PC-9 (cell line): Measurements from ENCODE around the gene CLIC1. TPM values are rescaled to one million over a fixed set of nuclear protein-coding genes. Genes with fewer than 3 reads are reported as not detected.

Experiments
- BruUV-seq: library from RNA; stranded (reverse); fragments of 400-500 nt; replicated peaks from 2 replicates; lab custom pipeline; 2021; lab: Mats Ljungman, UMichigan
- CTCF ChIA-PET: fragments of 300-600 bp; sonication (Branson Sonifier 250); formaldehyde crosslinking; loops from one replicate; lab custom pipeline; 2022; ENCODE audit warnings: antibody characterized with exemption; lab: Charles Lee
- POLR2A ChIA-PET: fragments of 300-600 bp; sonication (Branson Sonifier 250); formaldehyde crosslinking; loops from one replicate; lab custom pipeline; 2022; ENCODE audit warnings: antibody characterized with exemption; ENCODE audit not compliant: unreplicated experiment; lab: Charles Lee
- DNase-seq, 2 experiments: peaks; one replicate each; pipeline versions ENCODE4 v3.0.0 to v3.0.0-alpha.2; 2015 to 2022; ENCODE audit warnings: mixed read lengths in 1 of 2
- H2AFZ ChIP-seq: fragments of 200-600 bp; sonication (generic); 2 replicates; pipeline ENCODE4 v1.8.1; 2017; ENCODE audit warnings: antibody characterized with exemption
- H3F3A ChIP-seq: fragments of 200-600 bp; sonication (generic); 2 replicates; pipeline ENCODE4 v1.8.1; 2017; ENCODE audit warnings: antibody characterized with exemption, mild to moderate bottlenecking, low read depth; ENCODE audit not compliant: insufficient read depth
- H3K27ac ChIP-seq: fragments of 200-600 bp; sonication (generic); 2 replicates; pipeline ENCODE4 v1.6.1; 2016; ENCODE audit warnings: mixed run types
- H3K27me3 ChIP-seq: fragments of 200-600 bp; sonication (generic); 2 replicates; pipeline ENCODE4 v1.6.1; 2016; ENCODE audit warnings: low read depth, mixed run types; ENCODE audit not compliant: insufficient read depth
- H3K36me3 ChIP-seq: fragments of 200-600 bp; sonication (generic); 2 replicates; pipeline ENCODE4 v1.6.1; 2016; ENCODE audit warnings: low read depth, mixed run types
- H3K4me1 ChIP-seq: fragments of 200-600 bp; sonication (generic); replicated peaks from 2 replicates; pipeline ENCODE4 v1.6.1; 2016; ENCODE audit warnings: mixed run types; ENCODE audit not compliant: insufficient read depth
- H3K4me2 ChIP-seq: fragments of 200-600 bp; sonication (generic); 2 replicates; pipeline ENCODE4 v1.6.1; 2017; ENCODE audit warnings: mixed run types
- H3K4me3 ChIP-seq: fragments of 200-600 bp; sonication (generic); 2 replicates; pipeline ENCODE4 v1.6.1; 2016; ENCODE audit warnings: mixed run types
- H3K79me2 ChIP-seq: fragments of 200-600 bp; sonication (generic); 2 replicates; pipeline ENCODE4 v1.6.1; 2017; ENCODE audit warnings: low read depth, mixed run types
- H3K9me2 ChIP-seq: fragments of 200-600 bp; sonication (generic); 2 replicates; pipeline ENCODE4 v1.8.1; 2017; ENCODE audit warnings: mild to moderate bottlenecking; ENCODE audit not compliant: insufficient read depth
- H3K9me3 ChIP-seq: fragments of 200-600 bp; sonication (generic); 2 replicates; pipeline ENCODE4 v1.8.1; 2016; ENCODE audit warnings: low read depth; ENCODE audit not compliant: insufficient read depth
- H4K20me1 ChIP-seq: fragments of 200-600 bp; sonication (generic); 2 replicates; pipeline ENCODE4 v1.8.1; 2017; ENCODE audit not compliant: insufficient read depth
- EZH2 ChIP-seq: fragments of 200-600 bp; sonication (generic); IDR thresholded peaks from 2 replicates; pipeline ENCODE4 v1.8.0; 2017; ENCODE audit warnings: antibody characterized with exemption, low read depth
- intact Hi-C: fragments of 100-400 bp; cut with micrococcal nuclease; formaldehyde crosslinking; loops from one replicate; pipeline ENCODE4 v1.10.0; 2022; ENCODE audit not compliant: unreplicated experiment
- total RNA-seq: library from RNA; stranded (reverse); gene quantifications from 2 replicates; pipeline ENCODE4 v1.2.3, GENCODE V29; 2021
- TF ChIP-seq, protein P1 (sequence below): fragments of 200-600 bp; sonication (generic); conservative IDR thresholded peaks from 2 replicates; pipeline ENCODE4 v1.6.1; 2017; ENCODE audit warnings: mixed run types, antibody characterized with exemption, mild to moderate bottlenecking, moderate library complexity

Gene CLIC1
- total RNA-seq, 1 experiment from 2014 or later = 599 TPM

DNA sequence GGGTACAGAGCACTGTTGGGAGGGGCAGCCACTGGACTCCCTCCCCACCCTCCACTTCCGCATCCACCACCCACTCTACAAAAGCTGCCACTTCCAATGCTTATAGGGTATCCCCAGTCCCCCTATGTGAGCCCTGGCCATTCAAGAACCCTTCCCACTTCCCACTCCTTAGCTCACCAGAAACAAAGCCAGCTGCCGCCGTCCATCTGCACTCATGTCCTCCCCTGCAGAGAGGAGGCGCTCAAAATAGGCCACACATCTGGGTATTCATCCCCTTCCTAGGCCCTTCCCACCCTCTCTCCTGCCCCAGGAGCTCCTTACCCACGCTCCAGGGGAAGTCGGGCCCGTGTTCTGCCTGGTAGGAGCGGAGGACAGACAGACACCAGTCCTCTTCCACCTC lies 49.0 kb downstream of the CLIC1 start:
- H2AFZ ChIP-seq = no peak overlapping the region
- no peaks in the 10 kb centered on the region for H3K27me3 ChIP-seq
- H3K4me2 ChIP-seq = no peak overlapping the region
- no peak for TF ChIP-seq EZH2
- TF ChIP-seq, protein P1, sequence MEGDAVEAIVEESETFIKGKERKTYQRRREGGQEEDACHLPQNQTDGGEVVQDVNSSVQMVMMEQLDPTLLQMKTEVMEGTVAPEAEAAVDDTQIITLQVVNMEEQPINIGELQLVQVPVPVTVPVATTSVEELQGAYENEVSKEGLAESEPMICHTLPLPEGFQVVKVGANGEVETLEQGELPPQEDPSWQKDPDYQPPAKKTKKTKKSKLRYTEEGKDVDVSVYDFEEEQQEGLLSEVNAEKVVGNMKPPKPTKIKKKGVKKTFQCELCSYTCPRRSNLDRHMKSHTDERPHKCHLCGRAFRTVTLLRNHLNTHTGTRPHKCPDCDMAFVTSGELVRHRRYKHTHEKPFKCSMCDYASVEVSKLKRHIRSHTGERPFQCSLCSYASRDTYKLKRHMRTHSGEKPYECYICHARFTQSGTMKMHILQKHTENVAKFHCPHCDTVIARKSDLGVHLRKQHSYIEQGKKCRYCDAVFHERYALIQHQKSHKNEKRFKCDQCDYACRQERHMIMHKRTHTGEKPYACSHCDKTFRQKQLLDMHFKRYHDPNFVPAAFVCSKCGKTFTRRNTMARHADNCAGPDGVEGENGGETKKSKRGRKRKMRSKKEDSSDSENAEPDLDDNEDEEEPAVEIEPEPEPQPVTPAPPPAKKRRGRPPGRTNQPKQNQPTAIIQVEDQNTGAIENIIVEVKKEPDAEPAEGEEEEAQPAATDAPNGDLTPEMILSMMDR = no peak
- POLR2A ChIA-PET = no interaction called here
- no peak for DNase-seq
- H3K36me3 ChIP-seq = no peaks in the 10 kb centered on the region
- H3K27ac ChIP-seq = no peak overlapping the region
- no peaks in the 10 kb centered on the region for H3K9me2 ChIP-seq
- no peaks in the 10 kb centered on the region for H3K79me2 ChIP-seq
- intact Hi-C loops = loop anchor here (10.0 kb wide), 1 partner anchor 187 kb away; the partner anchor contains the start of gene SLC44A4
- CTCF ChIA-PET = interaction anchor here (1.0 kb wide), 1 partner anchor 51 kb away, joined by 3 read pairs; no protein-coding TSS in a partner anchor
- H3K9me3 ChIP-seq = no peaks in the 10 kb centered on the region
- no TSS peak for BruUV-seq
- peaks cover under 1% of the 10 kb centered on the region; the same call in 1 of the 2 replicates for H3F3A ChIP-seq
- H3K4me3 ChIP-seq = no peak overlapping the region
- no peaks in the 10 kb centered on the region for H4K20me1 ChIP-seq
- H3K4me1 ChIP-seq = no peaks in the 10 kb centered on the region; the same call in 1 of the 2 replicates

GRCh38 chr6:31686483-31686882 lies 49.8 kb downstream of the CLIC1 start:
- no peaks in the 10 kb centered on the region for H3K9me2 ChIP-seq
- no peak overlapping the region for H3K4me3 ChIP-seq
- peaks cover 7% of the 10 kb centered on the region for H3K4me1 ChIP-seq
- CTCF ChIA-PET = no interaction called here
- H3F3A ChIP-seq = peaks cover 9% of the 10 kb centered on the region
- H3K79me2 ChIP-seq = no peaks in the 10 kb centered on the region
- no peak overlapping the region for H3K27ac ChIP-seq
- no peak overlapping the region for H2AFZ ChIP-seq
- no peak for DNase-seq
- H4K20me1 ChIP-seq = no peaks in the 10 kb centered on the region
- no peaks in the 10 kb centered on the region for H3K9me3 ChIP-seq
- H3K27me3 ChIP-seq = no peaks in the 10 kb centered on the region
- no peak overlapping the region for H3K4me2 ChIP-seq
- intact Hi-C loops = loop anchor here (10.0 kb wide), 1 partner anchor 188 kb away; the partner anchor contains the start of gene SLC44A4
- BruUV-seq = no TSS peak
- POLR2A ChIA-PET = no interaction called here
- TF ChIP-seq, protein P1 = no peak
- TF ChIP-seq EZH2 = no peak
- no peaks in the 10 kb centered on the region for H3K36me3 ChIP-seq

GRCh38 chr6:31683591-31683990 lies 52.7 kb downstream of the CLIC1 start:
- no peak overlapping the region for H2AFZ ChIP-seq
- intact Hi-C loops = loop anchor here (5.0 to 10.0 kb wide), 2 partner anchors 191 to 214 kb away; partner anchors contain the start of genes EHMT2 and SLC44A4

More at GRCh38 chr6:31683591-31683990, 52.7 kb downstream of the CLIC1 start:
- Histone ChIP-seq H3K9me2 (no peaks in the 10 kb centered on the region), H3K4me1 (peaks cover 17% of the 10 kb centered on the region), H3K27ac (no peak overlapping the region), H3K27me3 (no peaks in the 10 kb centered on the region), H3K36me3 (no peaks in the 10 kb centered on the region), H3K4me3 (no peak overlapping the region), H3F3A (peaks cover 16% of the 10 kb centered on the region), H3K4me2 (no peak overlapping the region), H3K79me2 (no peaks in the 10 kb centered on the region), H4K20me1 (no peaks in the 10 kb centered on the region), H3K9me3 (no peaks in the 10 kb centered on the region)
- TF ChIP-seq, protein P1 = no peak
- TF ChIP-seq EZH2 = no peak
- BruUV-seq = no TSS peak
- CTCF ChIA-PET = interaction anchor here (0.5 kb wide), 1 partner anchor 513 kb away, joined by 5 read pairs; no protein-coding TSS in a partner anchor
- DNase-seq = no peak
- POLR2A ChIA-PET = no interaction called here
